ENCODE data around the gene VTN.

Gene VTN

GRCh38 chr17:28402224-28402630 lies 32.1 kb upstream of the VTN start:
- peaks cover 34% of the 10 kb centered on the region for H3K4me1 ChIP-seq (ENCODE audit: insufficient read depth, low read length)
- no peaks in the 10 kb centered on the region for H3K36me3 ChIP-seq (ENCODE audit: insufficient read depth, low read length)
- no peaks in the 10 kb centered on the region for H3K9me3 ChIP-seq (ENCODE audit: control insufficient read depth, insufficient read depth, low read length)
- no peak overlapping the region for H3K9ac ChIP-seq (ENCODE audit: low read depth, low read length)

- Histone ChIP-seq H3K9me3 (ENCODE audit: control insufficient read depth, insufficient read depth, low read length) (no peaks in the 10 kb centered on the region), H3K9ac (ENCODE audit: low read depth, low read length) (no peak overlapping the region), H3K36me3 (ENCODE audit: insufficient read depth, low read length) (no peaks in the 10 kb centered on the region), H3K4me1 (ENCODE audit: insufficient read depth, low read length) (peaks cover 22% of the 10 kb centered on the region)
Observed at GRCh38 chr17:28399808-28400207, 29.7 kb upstream of the VTN start.

GRCh38 chr17:28398280-28398981 lies 28.3 kb upstream of the VTN start:
- Histone ChIP-seq H3K9ac (ENCODE audit: low read depth, low read length) (no peak overlapping the region), H3K36me3 (ENCODE audit: insufficient read depth, low read length) (no peaks in the 10 kb centered on the region), H3K4me1 (ENCODE audit: insufficient read depth, low read length) (peaks cover 22% of the 10 kb centered on the region), H3K9me3 (ENCODE audit: control insufficient read depth, insufficient read depth, low read length) (no peaks in the 10 kb centered on the region)

GRCh38 chr17:28397687-28398279 lies 27.7 kb upstream of the VTN start:
- Histone ChIP-seq H3K4me1 (ENCODE audit: insufficient read depth, low read length) (peaks cover 16% of the 10 kb centered on the region), H3K9me3 (ENCODE audit: control insufficient read depth, insufficient read depth, low read length) (no peaks in the 10 kb centered on the region), H3K9ac (ENCODE audit: low read depth, low read length) (no peak overlapping the region), H3K36me3 (ENCODE audit: insufficient read depth, low read length) (no peaks in the 10 kb centered on the region)

- no peaks in the 10 kb centered on the region for H3K36me3 ChIP-seq (ENCODE audit: insufficient read depth, low read length)
- no peak overlapping the region for H3K9ac ChIP-seq (ENCODE audit: low read depth, low read length)
- H3K4me1 ChIP-seq (ENCODE audit: insufficient read depth, low read length): peaks cover 11% of the 10 kb centered on the region
Observed at GRCh38 chr17:28397275-28397674, 27.2 kb upstream of the VTN start.

GRCh38 chr17:28396635-28397239 lies 26.6 kb upstream of the VTN start:
- Histone ChIP-seq H3K4me1 (ENCODE audit: insufficient read depth, low read length) (peaks cover 7% of the 10 kb centered on the region), H3K36me3 (ENCODE audit: insufficient read depth, low read length) (no peaks in the 10 kb centered on the region), H3K9me3 (ENCODE audit: control insufficient read depth, insufficient read depth, low read length) (no peaks in the 10 kb centered on the region), H3K9ac (ENCODE audit: low read depth, low read length) (no peak overlapping the region)

More at GRCh38 chr17:28397275-28397674, 27.2 kb upstream of the VTN start:
- no peaks in the 10 kb centered on the region for H3K9me3 ChIP-seq (ENCODE audit: control insufficient read depth, insufficient read depth, low read length)

- Histone ChIP-seq H3K36me3 (ENCODE audit: insufficient read depth, low read length) (no peaks in the 10 kb centered on the region), H3K4me1 (ENCODE audit: insufficient read depth, low read length) (peaks cover 4% of the 10 kb centered on the region; the same call in 1 of the 2 replicates), H3K9me3 (ENCODE audit: control insufficient read depth, insufficient read depth, low read length) (no peaks in the 10 kb centered on the region), H3K9ac (ENCODE audit: low read depth, low read length) (no peak overlapping the region)
Observed at GRCh38 chr17:28395968-28396367, 25.9 kb upstream of the VTN start.

GRCh38 chr17:28395426-28395825 lies 25.3 kb upstream of the VTN start:
- no peaks in the 10 kb centered on the region for H3K36me3 ChIP-seq (ENCODE audit: insufficient read depth, low read length)
- H3K9me3 ChIP-seq (ENCODE audit: control insufficient read depth, insufficient read depth, low read length): no peaks in the 10 kb centered on the region

GRCh38 chr17:28394337-28395116 lies 24.4 kb upstream of the VTN start:
- peaks cover 4% of the 10 kb centered on the region; the same call in 1 of the 2 replicates for H3K4me1 ChIP-seq (ENCODE audit: insufficient read depth, low read length)
- H3K36me3 ChIP-seq (ENCODE audit: insufficient read depth, low read length): no peaks in the 10 kb centered on the region
- H3K9ac ChIP-seq (ENCODE audit: low read depth, low read length): no peak overlapping the region
- H3K9me3 ChIP-seq (ENCODE audit: control insufficient read depth, insufficient read depth, low read length): no peaks in the 10 kb centered on the region

More at GRCh38 chr17:28395426-28395825, 25.3 kb upstream of the VTN start:
- Histone ChIP-seq H3K4me1 (ENCODE audit: insufficient read depth, low read length) (peaks cover 4% of the 10 kb centered on the region; the same call in 1 of the 2 replicates), H3K9ac (ENCODE audit: low read depth, low read length) (no peak overlapping the region)

- Histone ChIP-seq H3K9me3 (ENCODE audit: control insufficient read depth, insufficient read depth, low read length) (no peaks in the 10 kb centered on the region), H3K9ac (ENCODE audit: low read depth, low read length) (no peak overlapping the region), H3K36me3 (ENCODE audit: insufficient read depth, low read length) (no peaks in the 10 kb centered on the region), H3K4me1 (ENCODE audit: insufficient read depth, low read length) (peaks cover 4% of the 10 kb centered on the region; the same call in 1 of the 2 replicates)
Observed at GRCh38 chr17:28392491-28392890, 22.4 kb upstream of the VTN start.

GRCh38 chr17:28391401-28391800 lies 21.3 kb upstream of the VTN start:
- H3K9me3 ChIP-seq (ENCODE audit: control insufficient read depth, insufficient read depth, low read length): no peaks in the 10 kb centered on the region
- H3K36me3 ChIP-seq (ENCODE audit: insufficient read depth, low read length): no peaks in the 10 kb centered on the region
- H3K4me1 ChIP-seq (ENCODE audit: insufficient read depth, low read length): peaks cover 4% of the 10 kb centered on the region; the same call in 1 of the 2 replicates
- H3K9ac ChIP-seq (ENCODE audit: low read depth, low read length): no peak overlapping the region

- Histone ChIP-seq H3K9ac (ENCODE audit: low read depth, low read length) (no peak overlapping the region), H3K4me1 (ENCODE audit: insufficient read depth, low read length) (peaks cover 4% of the 10 kb centered on the region; the same call in 1 of the 2 replicates), H3K9me3 (ENCODE audit: control insufficient read depth, insufficient read depth, low read length) (no peaks in the 10 kb centered on the region), H3K36me3 (ENCODE audit: insufficient read depth, low read length) (no peaks in the 10 kb centered on the region)
Observed at GRCh38 chr17:28390984-28391383, 20.9 kb upstream of the VTN start.

GRCh38 chr17:28390563-28390962 lies 20.5 kb upstream of the VTN start:
- H3K9me3 ChIP-seq (ENCODE audit: control insufficient read depth, insufficient read depth, low read length): no peaks in the 10 kb centered on the region
- H3K36me3 ChIP-seq (ENCODE audit: insufficient read depth, low read length): no peaks in the 10 kb centered on the region
- H3K9ac ChIP-seq (ENCODE audit: low read depth, low read length): no peak overlapping the region
- H3K4me1 ChIP-seq (ENCODE audit: insufficient read depth, low read length): peaks cover 4% of the 10 kb centered on the region; the same call in 1 of the 2 replicates

- peaks cover 4% of the 10 kb centered on the region; the same call in 1 of the 2 replicates for H3K4me1 ChIP-seq (ENCODE audit: insufficient read depth, low read length)
Observed at GRCh38 chr17:28390141-28390540, 20.0 kb upstream of the VTN start.

More at GRCh38 chr17:28390141-28390540, 20.0 kb upstream of the VTN start:
- Histone ChIP-seq H3K36me3 (ENCODE audit: insufficient read depth, low read length) (no peaks in the 10 kb centered on the region), H3K9me3 (ENCODE audit: control insufficient read depth, insufficient read depth, low read length) (no peaks in the 10 kb centered on the region), H3K9ac (ENCODE audit: low read depth, low read length) (no peak overlapping the region)

Data from ES-I3 (cell line).